ENCODE results near the gene SIL1.
"Not testable (repeated sequence)": the region's sequence is repeated elsewhere in the genome, so short reads cannot be mapped to it uniquely, and the experiment has no call there.

SIL1 gene

GRCh38 chr5:139197710-139198669 lies at the start of gene SIL1:
Gene SIL1, minus strand, starts transcription at chr5:139198368. Its CDS starts 70,525 bp downstream, at chr5:139127843.
- DNase-seq = peak; percentile 97 to 99

GRCh38 chr5:139246394-139246793 lies 48.2 kb upstream of the SIL1 start:
- DNase-seq = peak; percentile 65 to 74

GRCh38 chr5:139245637-139246339 lies 47.6 kb upstream of the SIL1 start:
- no peak for DNase-seq

GRCh38 chr5:139243425-139243970 lies 45.3 kb upstream of the SIL1 start:
- no peak for DNase-seq

- DNase-seq = no peak
These were observed 43.0 kb upstream of the SIL1 start for GRCh38 chr5:139241139-139241538.

- no peak for DNase-seq
These were observed 38.3 kb upstream of the SIL1 start for GRCh38 chr5:139236479-139236878.

- no peak for DNase-seq
These were observed 34.1 kb upstream of the SIL1 start for GRCh38 chr5:139232147-139232724.

- DNase-seq = no peak
These were observed 30.1 kb upstream of the SIL1 start for GRCh38 chr5:139228201-139228803.

GRCh38 chr5:139226131-139226530 lies 28.0 kb upstream of the SIL1 start:
- no peak for DNase-seq

- no peak for DNase-seq
These were observed 25.3 kb upstream of the SIL1 start for GRCh38 chr5:139223481-139223880.

GRCh38 chr5:139222346-139222745 lies 24.2 kb upstream of the SIL1 start:
- no peak for DNase-seq

- DNase-seq = not testable (repeated sequence)
These were observed 19.9 kb upstream of the SIL1 start for GRCh38 chr5:139218038-139218437.

- DNase-seq = no peak
These were observed 17.2 kb upstream of the SIL1 start for GRCh38 chr5:139215107-139215975.

GRCh38 chr5:139214646-139215045 lies 16.5 kb upstream of the SIL1 start:
- DNase-seq = no peak

GRCh38 chr5:139212906-139213305 lies 14.7 kb upstream of the SIL1 start:
- DNase-seq = no peak

- no peak for DNase-seq
These were observed 14.3 kb upstream of the SIL1 start for GRCh38 chr5:139212486-139212885.

- no peak for DNase-seq
These were observed 12.4 kb upstream of the SIL1 start for GRCh38 chr5:139210585-139210984.

- no peak for DNase-seq
These were observed 9.3 kb upstream of the SIL1 start for GRCh38 chr5:139207297-139208000.

GRCh38 chr5:139205586-139205985 lies 7.4 kb upstream of the SIL1 start:
- no peak for DNase-seq

- DNase-seq = no peak
These were observed 7.0 kb upstream of the SIL1 start for GRCh38 chr5:139205124-139205523.

- no peak for DNase-seq
These were observed 6.0 kb upstream of the SIL1 start for GRCh38 chr5:139204196-139204595.
